ENCODE results near the gene TRAK2. TPM values are rescaled to one million over a fixed set of nuclear protein-coding genes. Genes with fewer than 3 reads are reported as not detected.

The TRAK2 gene
- total and polyA plus RNA-seq, 2 of the 8 experiments (the other 6 are each of a cell fraction or from before 2014, with no cell fraction given): 4.5 to 15.7 TPM

DNA sequence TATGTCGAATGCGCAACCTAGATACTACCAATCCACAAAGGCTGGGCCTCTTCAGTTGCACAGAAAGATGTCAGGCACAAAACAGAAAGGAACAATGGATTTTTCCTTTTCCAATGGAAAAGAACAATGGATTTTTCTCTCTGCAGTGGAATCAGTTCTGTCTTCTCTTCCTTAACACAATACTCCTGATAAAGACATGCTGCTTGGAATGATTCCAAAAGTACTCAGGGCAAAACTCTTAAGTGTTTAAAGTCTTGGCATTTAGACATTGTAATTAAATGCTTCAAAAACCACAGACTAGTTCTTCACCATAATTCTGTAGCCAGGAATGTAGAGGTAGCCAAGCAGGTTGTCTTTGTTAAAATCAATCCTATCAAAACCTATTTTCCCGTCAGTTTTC is 47.4 kb downstream of the TRAK2 start:
- Histone ChIP-seq H3K79me1 (ENCODE audit: low read depth, low read length) (no peaks in the 10 kb centered on the region), H2BK15ac (ENCODE audit: low read length) (no peak overlapping the region), H3K14ac (ENCODE audit: insufficient read length) (no peak overlapping the region), H3K9me3 (ENCODE audit: insufficient read depth in 2 of 2, low read depth in 1 of 2, low read length in 1 of 2) (no peaks in the 10 kb centered on the region), H2AK5ac (ENCODE audit: low read depth, low read length) (no peak overlapping the region), H3K4me1 (replicated peaks in 1 of 4; ENCODE audit: control insufficient read depth in 3 of 4, insufficient read depth in 4 of 4, low read length in 3 of 4) (no peaks in the 10 kb centered on the region), H2BK12ac (ENCODE audit: low read depth, low read length) (no peak overlapping the region), H3K36me3 (ENCODE audit: control insufficient read depth in 2 of 4, insufficient read depth in 4 of 4, low read length in 3 of 4) (no peaks in the 10 kb centered on the region; a peak in 1 of 8 replicates), H3K18ac (ENCODE audit: extremely low read depth, low read length) (no peak overlapping the region), H4K20me1 (replicated peaks in 1 of 2; ENCODE audit: control insufficient read depth in 1 of 2, insufficient read depth in 2 of 2, low read length in 2 of 2) (peaks cover 0 to 2% of the 10 kb centered on the region in 2 experiments), H3K56ac (replicated peaks; ENCODE audit: insufficient read length, low read depth, low read length) (no peak overlapping the region), H2BK5ac (ENCODE audit: low read depth, low read length) (no peak overlapping the region), H4K8ac (ENCODE audit: extremely low read depth, insufficient read depth, low read length) (no peak overlapping the region), H3K9ac (replicated peaks in 1 of 4; ENCODE audit: extremely low read depth in 1 of 4, low read depth in 3 of 4, low read length in 3 of 4) (no peak overlapping the region), H3K4me3 (ENCODE audit: extremely low read depth in 1 of 4, insufficient read depth in 2 of 4, low read depth in 3 of 4, low read length in 4 of 4) (no peak overlapping the region), H3K23ac (ENCODE audit: insufficient read length) (no peak overlapping the region), H3K79me2 (ENCODE audit: control insufficient read depth in 1 of 2, insufficient read depth in 2 of 2, low read length in 2 of 2) (no peaks in the 10 kb centered on the region), H4K5ac (ENCODE audit: insufficient read length, low read depth, low read length) (no peak overlapping the region), H3K4ac (replicated peaks; ENCODE audit: insufficient read length, low read depth, low read length) (no peak overlapping the region), H2AFZ (ENCODE audit: low read length) (no peak overlapping the region), H4K91ac (replicated peaks; ENCODE audit: insufficient read length, low read length) (no peak overlapping the region), H2BK120ac (replicated peaks; ENCODE audit: low read depth, low read length) (no peak overlapping the region), H3K4me2 (ENCODE audit: insufficient read depth in 1 of 2, low read depth in 2 of 2, low read length in 2 of 2) (no peak overlapping the region), H3K27ac (ENCODE audit: low read depth, low read length) (no peak overlapping the region), H2BK20ac (ENCODE audit: low read length) (no peak overlapping the region), H3K27me3 (replicated peaks in 1 of 4; ENCODE audit: control insufficient read depth in 3 of 4, extremely low read depth in 1 of 4, insufficient read depth in 3 of 4, low read length in 3 of 4) (no peaks in the 10 kb centered on the region), H3K23me2 (ENCODE audit: low read depth, low read length) (no peaks in the 10 kb centered on the region)
- POLR2A ChIA-PET (ENCODE audit: partially characterized antibody): no interaction called here
- FAIRE-seq (no peak), DNase-seq (ENCODE audit: low read depth in 1 of 2, low spot score in 2 of 2) (no peak)
- CTCF ChIA-PET (ENCODE audit: partially characterized antibody): interaction anchor here (1.0 to 1.9 kb wide), 4 partner anchors 10 to 171 kb away, joined by 3 to 4 read pairs (median 3); no protein-coding TSS in a partner anchor
- 93% methylated on average over 3 of the region's 3 CpGs; no CpG with 5 or more reads in 1 of the 2 experiments for WGBS, 2 experiments (ENCODE audit: extremely low coverage in 1 of 2, insufficient coverage in 1 of 2, insufficient read length in 1 of 2, insufficient replicate concordance in 2 of 2, low coverage in 1 of 2, low lambda C conversion rate in 2 of 2, missing lambda C conversion rate in 1 of 2)
- TF ChIP-seq TAF1 (IDR thresholded peaks at IDR 0.05; ENCODE audit: low read depth, low read length) (no peak), TAF7 (optimal IDR thresholded peaks at IDR 0.05; ENCODE audit: borderline replicate concordance, low read depth, low read length) (no peak), HDAC6 (IDR thresholded peaks at IDR 0.05; ENCODE audit: low read depth, low read length) (no peak), BRCA1 (IDR thresholded peaks at IDR 0.05; ENCODE audit: low read depth, low read length) (no peak), TCF12 (IDR thresholded peaks at IDR 0.05; ENCODE audit: low read depth, low read length) (no peak), FOSL1 (IDR thresholded peaks at IDR 0.05; ENCODE audit: insufficient read depth, low read depth, low read length) (no peak), TBP (IDR thresholded peaks at IDR 0.05; ENCODE audit: low read depth, low read length) (no peak), SIRT6 (IDR thresholded peaks at IDR 0.05; ENCODE audit: low read length) (no peak), BACH1 (IDR thresholded peaks at IDR 0.05; ENCODE audit: low read length) (no peak), NANOG (IDR thresholded peaks at IDR 0.05; ENCODE audit: insufficient read depth, low read depth, low read length, poor library complexity, severe bottlenecking) (no peak), RXRA (IDR thresholded peaks at IDR 0.05; ENCODE audit: insufficient read depth, low read depth, low read length) (no peak), MAFK (IDR thresholded peaks at IDR 0.05; ENCODE audit: low read depth, low read length) (no peak), SRF (IDR thresholded peaks at IDR 0.05; ENCODE audit: low read depth, low read length) (no peak)

Measured in H1 (cell line).